DND-41 (cell line): ENCODE data around the gene LMOD3.
A peak's percentile ranks its signal among the peaks of the same experiment; 100 is the strongest.

Experiments used
- ATAC-seq: fragments of 200-7000 bp; cut with Tn5 transposase; 3 replicates; pipeline ENCODE4 v1.9.1; 2021; ENCODE audit warnings: low read depth; ENCODE audit not compliant: insufficient read depth
- DNase-seq: peaks from one replicate; pipeline ENCODE4 v3.0.0-alpha.2; 2020
- H2AFZ ChIP-seq: 2 replicates; pipeline ENCODE4 v1.6.0; 2012; ENCODE audit warnings: low read depth, low read length
- H3K27ac ChIP-seq: 2 replicates; pipeline ENCODE4 v1.5.1; 2012; ENCODE audit warnings: low read length, inconsistent platforms
- H3K27me3 ChIP-seq: fragments of 200-600 bp; sonication (generic); 2 replicates; pipeline ENCODE4 v1.6.0; 2012; ENCODE audit warnings: low read length, mild to moderate bottlenecking, inconsistent platforms; ENCODE audit not compliant: insufficient read depth, poor library complexity
- H3K36me3 ChIP-seq: 2 replicates; pipeline ENCODE4 v1.5.1; 2012; ENCODE audit warnings: low read length, inconsistent platforms; ENCODE audit not compliant: insufficient read depth
- H3K4me1 ChIP-seq: 2 replicates; pipeline ENCODE4 v1.5.1; 2012; ENCODE audit warnings: mild to moderate bottlenecking, low read length; ENCODE audit not compliant: insufficient read depth
- H3K4me2 ChIP-seq: 2 replicates; pipeline ENCODE4 v1.6.0; 2012; ENCODE audit warnings: mild to moderate bottlenecking, moderate library complexity, low read length, inconsistent platforms; ENCODE audit not compliant: insufficient read depth
- H3K4me3 ChIP-seq, 2 experiments: fragments of 200-600 bp in 1 of 2; shearing (Covaris generic) in 1 of 2; 2 replicates each; pipeline ENCODE4 v1.5.1; 2012 to 2016; ENCODE audit warnings: inconsistent platforms in 2 of 2, low read length in 2 of 2, mild to moderate bottlenecking in 2 of 2, low read depth in 1 of 2, moderate library complexity in 1 of 2
- H3K79me2 ChIP-seq: 2 replicates; pipeline ENCODE4 v1.6.0; 2012; ENCODE audit warnings: low read length, inconsistent platforms; ENCODE audit not compliant: insufficient read depth
- H3K9ac ChIP-seq: 2 replicates; pipeline ENCODE4 v1.6.0; 2012; ENCODE audit warnings: low read depth, mild to moderate bottlenecking, inconsistent platforms, low read length, moderate library complexity
- H3K9me3 ChIP-seq: 2 replicates; pipeline ENCODE4 v1.5.1; 2012; ENCODE audit warnings: low read length, moderate library complexity, mild to moderate bottlenecking, inconsistent platforms; ENCODE audit not compliant: insufficient read depth, severe bottlenecking
- H4K20me1 ChIP-seq: 2 replicates; pipeline ENCODE4 v1.6.0; 2012; ENCODE audit warnings: low read length; ENCODE audit not compliant: insufficient read depth
- EZH2 ChIP-seq: IDR thresholded peaks from 3 replicates; pipeline ENCODE4 v1.6.1; 2012; ENCODE audit warnings: borderline replicate concordance, low read depth, mild to moderate bottlenecking, moderate library complexity, low read length, inconsistent platforms; ENCODE audit not compliant: severe bottlenecking
- TF ChIP-seq, protein P1 (sequence below): IDR thresholded peaks from 2 replicates; pipeline ENCODE4 v1.5.1; 2012; ENCODE audit warnings: borderline replicate concordance, low read length, moderate library complexity, mild to moderate bottlenecking; ENCODE audit not compliant: poor library complexity, severe bottlenecking; ENCODE audit errors: extremely low read depth

The LMOD3 gene

GRCh38 chr3:69066121-69066520, 56.3 kb downstream of the LMOD3 start:
- H3K27ac ChIP-seq = peak overlapping the region; percentile 76
- no peaks in the 10 kb centered on the region for H4K20me1 ChIP-seq
- DNase-seq (no peak), ATAC-seq (peak; percentile 34; the same call in 2 of the 3 replicates)
- H2AFZ ChIP-seq = no peak overlapping the region
- H3K4me1 ChIP-seq = peaks cover 45% of the 10 kb centered on the region
- H3K4me2 ChIP-seq = 0 out of 2 replicates have a peak overlapping the region, but pooled peaks have one; percentile 21
- peaks cover 13% of the 10 kb centered on the region for H3K79me2 ChIP-seq
- H3K36me3 ChIP-seq = peaks cover 36% of the 10 kb centered on the region
- peak overlapping the region; percentile 24; the same call in 1 of the 2 replicates for H3K9ac ChIP-seq
- TF ChIP-seq, protein P1, sequence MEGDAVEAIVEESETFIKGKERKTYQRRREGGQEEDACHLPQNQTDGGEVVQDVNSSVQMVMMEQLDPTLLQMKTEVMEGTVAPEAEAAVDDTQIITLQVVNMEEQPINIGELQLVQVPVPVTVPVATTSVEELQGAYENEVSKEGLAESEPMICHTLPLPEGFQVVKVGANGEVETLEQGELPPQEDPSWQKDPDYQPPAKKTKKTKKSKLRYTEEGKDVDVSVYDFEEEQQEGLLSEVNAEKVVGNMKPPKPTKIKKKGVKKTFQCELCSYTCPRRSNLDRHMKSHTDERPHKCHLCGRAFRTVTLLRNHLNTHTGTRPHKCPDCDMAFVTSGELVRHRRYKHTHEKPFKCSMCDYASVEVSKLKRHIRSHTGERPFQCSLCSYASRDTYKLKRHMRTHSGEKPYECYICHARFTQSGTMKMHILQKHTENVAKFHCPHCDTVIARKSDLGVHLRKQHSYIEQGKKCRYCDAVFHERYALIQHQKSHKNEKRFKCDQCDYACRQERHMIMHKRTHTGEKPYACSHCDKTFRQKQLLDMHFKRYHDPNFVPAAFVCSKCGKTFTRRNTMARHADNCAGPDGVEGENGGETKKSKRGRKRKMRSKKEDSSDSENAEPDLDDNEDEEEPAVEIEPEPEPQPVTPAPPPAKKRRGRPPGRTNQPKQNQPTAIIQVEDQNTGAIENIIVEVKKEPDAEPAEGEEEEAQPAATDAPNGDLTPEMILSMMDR = no peak
- no peak for TF ChIP-seq EZH2
- H3K9me3 ChIP-seq = no peaks in the 10 kb centered on the region
- no peaks in the 10 kb centered on the region for H3K27me3 ChIP-seq
- no peak overlapping the region for H3K4me3 ChIP-seq

DNA sequence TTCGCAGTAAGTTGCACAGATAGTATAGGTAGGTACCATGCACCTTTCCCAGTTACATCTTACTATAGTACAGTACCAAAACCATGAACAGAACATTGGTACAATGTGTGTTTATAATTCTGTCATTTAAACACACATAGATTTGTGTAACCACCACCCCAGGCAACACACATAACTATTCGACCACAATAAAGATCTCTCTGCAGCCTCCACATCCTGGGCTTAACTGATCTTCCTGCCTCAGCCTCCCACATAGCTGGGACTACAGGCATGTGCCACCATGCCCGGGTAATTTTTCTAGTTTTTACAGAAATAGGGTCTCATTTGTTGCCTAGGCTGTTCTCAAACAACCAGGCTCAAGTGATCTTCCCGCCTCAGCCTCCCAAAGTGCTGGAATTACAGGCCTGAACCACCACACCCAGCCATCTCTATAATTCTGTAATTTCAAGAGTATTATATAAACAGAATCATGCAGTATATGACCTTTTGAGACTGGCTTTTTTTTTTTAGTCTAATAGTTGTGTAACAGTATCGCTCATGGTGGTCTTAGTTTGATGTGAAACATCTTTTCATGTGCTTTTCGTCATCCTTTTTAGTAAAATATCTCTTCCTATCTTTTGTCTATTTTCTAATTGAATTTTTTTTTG, 57.0 kb downstream of the LMOD3 start:
- Histone ChIP-seq H3K36me3 (peaks cover 36% of the 10 kb centered on the region), H3K4me2 (peak overlapping the region; percentile 10; the same call in 1 of the 2 replicates), H3K79me2 (peaks cover 6% of the 10 kb centered on the region), H3K27ac (peak overlapping the region; percentile 76), H3K9me3 (no peaks in the 10 kb centered on the region), H3K4me3 (no peak overlapping the region), H2AFZ (no peak overlapping the region; the same call in 1 of the 2 replicates), H3K9ac (peak overlapping the region; percentile 24; the same call in 1 of the 2 replicates), H3K4me1 (peaks cover 45% of the 10 kb centered on the region), H4K20me1 (no peaks in the 10 kb centered on the region), H3K27me3 (no peaks in the 10 kb centered on the region)
- DNase-seq = peak; percentile 80
- ATAC-seq = peak; percentile 98
- TF ChIP-seq, protein P1 = no peak
- TF ChIP-seq EZH2 = no peak

GRCh38 chr3:69063636-69064035, 58.8 kb downstream of the LMOD3 start:
- peak overlapping the region; percentile 28; the same call in 1 of the 2 replicates for H3K27ac ChIP-seq
- TF ChIP-seq, protein P1 = no peak
- TF ChIP-seq EZH2 = no peak
- H3K79me2 ChIP-seq = 0 out of 2 replicates have a peak, but pooled peaks cover 4% of the 10 kb centered on the region
- peaks cover 54% of the 10 kb centered on the region for H3K4me1 ChIP-seq
- no peak for ATAC-seq
- no peaks in the 10 kb centered on the region for H3K27me3 ChIP-seq
- no peak overlapping the region for H3K4me3 ChIP-seq
- H3K36me3 ChIP-seq = peaks cover 45% of the 10 kb centered on the region
- H3K9ac ChIP-seq = no peak overlapping the region
- no peak for DNase-seq
- H3K4me2 ChIP-seq = no peak overlapping the region
- H3K9me3 ChIP-seq = no peaks in the 10 kb centered on the region
- no peaks in the 10 kb centered on the region for H4K20me1 ChIP-seq
- H2AFZ ChIP-seq = no peak overlapping the region
